ENCODE data around the gene P4HB.

GRCh38 chr17:81890447-81891302 is 30.3 kb upstream of the P4HB start:
- TF ChIP-seq CTCF (conservative IDR thresholded peaks at IDR 0.05; ENCODE audit: low read depth in 2 of 2) (no peak), POLR2AphosphoS5 (IDR thresholded peaks at IDR 0.05; ENCODE audit: low read depth) (no peak), STAT1 (IDR thresholded peaks at IDR 0.05; ENCODE audit: unreplicated experiment) (no peak), REST (IDR thresholded peaks at IDR 0.05; ENCODE audit: unreplicated experiment) (no peak), EZH2phosphoT487 (IDR thresholded peaks at IDR 0.05; ENCODE audit: unreplicated experiment) (no peak), EZH2 (IDR thresholded peaks at IDR 0.05; ENCODE audit: low read depth, unreplicated experiment) (no peak), NANOG (IDR thresholded peaks at IDR 0.05; ENCODE audit: borderline replicate concordance) (no peak), CREB1 (CRISPR knock-in tag; IDR thresholded peaks at IDR 0.05; ENCODE audit: low read depth) (no peak), JUNB (IDR thresholded peaks at IDR 0.05; ENCODE audit: unreplicated experiment) (no peak), ETS1 (IDR thresholded peaks at IDR 0.05) (no peak), ZNF114 (CRISPR knock-in tag; IDR thresholded peaks at IDR 0.05) (no peak), ZNF331 (CRISPR knock-in tag; IDR thresholded peaks at IDR 0.05; ENCODE audit: low read depth) (no peak)

Measured in GM23338 (cell line).